Stimulated activated CD4-positive, alpha-beta T cell treated with anti-CD3 and anti-CD28 coated beads, Interleukin-2, amount 100 ng/mL, for 24 hours (primary cell): Measurements from ENCODE around the gene OR13A1.
"Not testable (repeated sequence)": the region's sequence is repeated elsewhere in the genome, so short reads cannot be mapped to it uniquely, and the experiment has no call there.

Experiments used
- DNase-seq, 2 donors: peaks; one replicate each; pipeline ENCODE4 v3.0.0-alpha.2; 2020

The OR13A1 gene

DNA sequence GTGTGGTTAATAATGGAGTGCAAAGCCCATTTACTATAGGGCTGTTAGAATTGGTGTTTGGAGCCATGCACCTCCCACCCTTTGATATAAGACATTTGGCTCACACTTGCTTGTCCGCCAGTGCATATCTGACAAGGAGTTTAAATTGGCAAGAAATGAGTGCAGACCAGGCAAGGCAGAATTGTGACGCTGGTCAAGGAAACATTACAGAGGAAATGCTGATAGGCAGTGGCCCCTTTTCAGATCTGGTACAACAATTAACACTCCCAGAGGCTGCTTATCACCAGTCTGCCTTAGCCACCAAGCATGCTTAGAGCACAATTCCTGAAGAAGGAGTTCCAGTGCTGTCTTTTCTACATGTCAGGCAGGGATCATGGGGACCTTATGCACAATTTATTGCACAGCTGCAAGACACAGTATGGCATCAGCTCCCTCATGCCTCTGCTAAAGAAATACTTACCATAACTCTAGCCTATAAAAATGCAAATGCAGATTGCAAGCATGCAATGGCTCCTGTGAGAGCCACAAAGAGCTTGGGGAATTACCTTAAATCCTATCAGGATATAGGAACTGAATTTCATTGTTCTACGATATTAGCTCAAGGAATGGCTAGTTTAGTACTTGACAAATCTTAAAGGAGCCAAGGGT lies 35.2 kb downstream of the OR13A1 start:
- DNase-seq, result no peak

DNA sequence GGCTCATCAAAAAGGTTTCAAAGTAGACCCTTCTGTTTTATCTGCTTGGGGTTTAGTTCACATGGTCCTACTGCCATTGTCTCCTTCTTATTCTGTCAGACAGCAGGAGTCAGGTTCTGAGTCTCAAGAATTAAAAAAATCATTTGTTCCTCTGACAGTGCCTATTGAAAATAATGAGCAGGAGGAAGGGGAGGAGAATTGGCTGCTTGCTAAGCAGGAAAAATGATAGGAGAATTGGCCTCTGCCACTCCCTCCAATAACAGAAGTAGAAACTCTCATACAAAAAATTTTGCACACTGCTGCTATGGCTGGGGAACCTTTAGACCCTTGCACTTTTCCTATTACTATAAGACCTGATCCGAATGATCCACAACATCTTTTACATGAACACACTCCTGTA lies 35.7 kb downstream of the OR13A1 start:
- no peak for DNase-seq

DNA sequence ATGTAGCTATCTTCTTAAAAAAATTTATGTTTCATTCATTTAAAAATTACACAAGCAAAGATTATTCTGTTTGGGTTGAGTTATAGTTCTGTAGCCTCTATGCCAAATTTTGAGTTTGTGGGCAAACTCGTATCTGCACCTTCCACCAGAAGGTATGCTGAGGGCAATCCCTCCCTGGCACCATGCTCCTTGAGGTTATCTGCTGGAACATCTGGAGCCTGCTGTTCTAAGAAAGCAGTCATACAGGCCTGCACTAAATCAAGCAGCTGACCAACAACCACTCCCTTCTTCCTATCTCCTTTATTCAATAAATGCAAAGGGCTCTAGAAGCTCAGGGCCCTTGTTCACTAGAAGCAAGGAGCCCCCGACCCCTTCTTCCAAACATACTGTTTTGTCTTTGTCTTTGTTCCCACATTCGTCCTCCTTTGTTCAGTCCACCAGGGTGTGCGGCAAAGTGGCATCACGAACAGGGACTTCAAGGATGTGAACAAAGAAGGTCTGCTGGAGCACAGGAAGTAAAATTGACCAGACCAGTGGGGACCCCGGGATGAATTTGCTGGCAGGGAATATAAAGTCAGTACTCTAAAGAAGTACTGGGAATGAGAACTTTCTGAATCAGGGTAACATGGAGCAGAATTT lies 36.4 kb downstream of the OR13A1 start:
- DNase-seq, result no peak

GRCh38 chr10:45276146-45276545 lies 39.3 kb downstream of the OR13A1 start:
- not testable (repeated sequence) for DNase-seq

GRCh38 chr10:45274364-45274763 lies 41.0 kb downstream of the OR13A1 start:
- DNase-seq, result no peak

DNA sequence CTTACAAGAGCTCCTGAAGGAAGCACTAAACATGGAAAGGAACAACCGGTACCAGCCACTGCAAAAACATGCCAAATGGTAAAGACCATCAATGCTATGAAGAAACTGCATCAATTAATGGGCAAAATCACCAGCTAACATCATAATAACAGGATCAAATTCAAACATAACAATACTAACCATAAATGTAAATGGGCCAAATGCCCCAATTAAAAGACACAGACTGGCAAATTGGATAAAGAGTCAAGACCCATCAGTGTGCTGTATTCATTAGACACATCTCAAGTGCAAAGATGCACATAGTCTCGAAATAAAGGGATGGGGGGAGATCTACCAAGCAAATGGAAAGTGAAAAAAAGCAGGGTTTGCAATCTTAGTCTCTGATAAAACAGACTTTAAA lies 47.6 kb downstream of the OR13A1 start:
- DNase-seq, result not testable (repeated sequence)

DNA sequence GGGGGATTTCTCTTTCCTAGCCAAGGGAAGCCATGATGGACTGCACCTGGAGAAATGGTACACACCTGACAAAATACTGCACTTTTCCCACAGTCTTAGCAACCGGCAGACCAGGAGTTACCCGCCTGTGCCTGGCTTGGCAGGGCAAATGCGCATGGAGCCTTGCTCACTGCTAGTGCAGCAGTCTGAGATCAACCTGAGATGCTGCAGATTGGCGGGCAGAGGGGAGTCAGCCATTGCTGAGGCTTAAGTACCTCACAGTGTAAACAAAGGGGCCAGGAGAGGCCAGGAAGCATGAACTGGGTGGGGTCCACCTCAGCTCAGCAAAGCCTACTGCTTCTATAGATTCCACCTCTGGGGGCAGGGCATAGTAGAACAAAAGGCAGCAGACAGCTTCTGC lies 49.4 kb downstream of the OR13A1 start:
- no peak for DNase-seq

DNA sequence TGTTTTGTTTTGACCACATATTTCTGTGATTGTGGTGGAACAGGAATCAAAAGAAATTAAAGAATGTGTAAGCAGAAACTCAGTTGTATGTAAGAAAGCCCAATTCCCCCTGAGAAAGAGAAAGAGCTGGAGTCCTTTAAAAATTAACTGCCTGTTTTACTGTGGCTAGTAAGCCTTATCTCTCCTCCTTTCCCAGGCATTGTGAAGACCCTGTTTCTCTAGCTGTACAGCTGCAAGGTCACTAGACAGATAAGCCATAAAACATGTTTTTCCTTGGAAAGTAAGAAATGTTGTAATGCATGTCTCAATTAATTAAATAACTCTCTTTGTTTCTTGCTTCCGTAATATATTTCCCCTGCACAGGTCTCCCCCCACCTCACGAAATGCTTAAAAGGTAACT lies 53.5 kb downstream of the OR13A1 start:
- DNase-seq, result no peak

GRCh38 chr10:45261243-45261775 lies 54.1 kb downstream of the OR13A1 start:
- DNase-seq, result no peak

DNA sequence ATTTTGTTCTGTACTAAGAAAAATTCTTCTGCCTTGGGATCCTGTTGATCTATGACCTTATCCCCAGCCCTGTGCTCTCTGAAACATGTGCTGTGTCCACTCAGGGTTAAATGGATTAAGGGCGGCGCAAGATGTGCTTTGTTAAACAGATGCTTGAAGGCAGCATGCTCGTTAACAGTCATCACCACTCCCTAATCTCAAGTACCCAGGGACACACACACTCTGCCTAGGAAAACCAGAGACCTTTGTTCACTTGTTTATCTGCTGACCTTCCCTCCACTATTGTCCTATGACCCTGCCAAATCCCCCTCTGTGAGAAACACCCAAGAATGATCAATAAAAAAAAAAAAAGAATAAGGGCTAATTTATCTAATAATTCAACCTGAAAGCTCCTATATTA lies 54.8 kb downstream of the OR13A1 start:
- not testable (repeated sequence) for DNase-seq

DNA sequence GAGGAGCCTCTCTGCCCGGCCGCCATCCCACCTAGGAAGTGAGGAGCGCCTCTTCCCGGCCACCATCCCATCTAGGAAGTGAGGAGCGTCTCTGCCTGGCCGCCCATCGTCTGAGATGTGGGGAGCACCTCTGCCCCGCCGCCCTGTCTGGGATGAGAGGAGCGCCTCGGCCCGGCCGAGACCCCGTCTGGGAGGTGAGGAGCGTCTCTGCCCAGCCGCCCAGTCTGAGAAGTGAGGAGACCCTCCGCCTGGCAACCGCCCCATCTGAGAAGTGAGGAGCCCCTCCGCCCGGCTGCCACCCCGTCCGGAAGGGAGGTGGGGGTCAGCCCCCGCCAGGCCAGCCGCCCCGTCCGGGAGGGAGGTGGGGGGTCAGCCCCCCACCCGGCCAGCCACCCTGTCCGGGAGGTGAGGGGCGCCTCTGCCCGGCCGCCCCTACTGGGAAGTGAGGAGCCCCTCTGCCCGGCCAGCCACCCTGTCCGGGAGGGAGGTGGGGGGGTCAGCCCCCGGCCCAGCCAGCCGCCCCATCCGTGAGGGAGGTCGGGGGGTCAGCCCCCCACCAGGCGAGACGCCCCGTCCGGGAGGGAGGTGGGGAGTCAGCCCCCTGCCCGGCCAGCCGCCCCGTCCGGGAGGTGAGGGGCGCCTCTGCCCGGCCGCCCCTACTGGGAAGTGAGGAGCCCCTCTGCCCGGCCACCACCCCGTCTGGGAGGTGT lies 55.5 kb downstream of the OR13A1 start:
- DNase-seq, result not testable (repeated sequence)

- DNase-seq, result no peak
Measured at GRCh38 chr10:45257600-45257999, 57.8 kb downstream of the OR13A1 start.

- no peak for DNase-seq
Measured at GRCh38 chr10:45256246-45256645, 59.2 kb downstream of the OR13A1 start.

- DNase-seq, result no peak
Measured at GRCh38 chr10:45255706-45256105, 59.7 kb downstream of the OR13A1 start.

- no peak for DNase-seq
Measured at GRCh38 chr10:45254892-45255291, 60.5 kb downstream of the OR13A1 start.

- no peak for DNase-seq
Measured at GRCh38 chr10:45253183-45253914, 62.1 kb downstream of the OR13A1 start.
